Stimulated activated CD4-positive, alpha-beta T cell treated with anti-CD3 and anti-CD28 coated beads, Interleukin-4, amount 100 ng/mL, for 24 hours (primary cell): ENCODE results near the gene UFC1.

Source experiments
- DNase-seq: peaks from one replicate; pipeline ENCODE4 v3.0.0-alpha.2; 2020

The UFC1 gene

GRCh38 chr1:161172349-161172748 lies 18.6 kb downstream of the UFC1 start:
- DNase-seq: no peak

GRCh38 chr1:161172776-161173376 lies 19.1 kb downstream of the UFC1 start:
- no peak for DNase-seq

GRCh38 chr1:161173711-161174110 lies 19.9 kb downstream of the UFC1 start:
- no peak for DNase-seq

GRCh38 chr1:161174911-161175310 lies 21.1 kb downstream of the UFC1 start:
- DNase-seq: no peak

- no peak for DNase-seq
These were observed 22.1 kb downstream of the UFC1 start for GRCh38 chr1:161175771-161176453.

GRCh38 chr1:161176468-161177111 lies 22.8 kb downstream of the UFC1 start:
- DNase-seq: no peak

GRCh38 chr1:161177112-161177935 lies 23.5 kb downstream of the UFC1 start, which contains the start of gene B4GALT3:
TSS of gene B4GALT3 (minus strand) at chr1:161177507. CDS start at chr1:161176060, 1,447 bp downstream.
- DNase-seq: peak; percentile 95

GRCh38 chr1:161177936-161178244 lies 24.1 kb downstream of the UFC1 start:
- DNase-seq: no peak

GRCh38 chr1:161179698-161180097 lies 25.9 kb downstream of the UFC1 start:
- no peak for DNase-seq

- no peak for DNase-seq
These were observed 26.9 kb downstream of the UFC1 start for GRCh38 chr1:161180639-161181038.

GRCh38 chr1:161182214-161182613 lies 28.4 kb downstream of the UFC1 start:
- peak; percentile 76 for DNase-seq

GRCh38 chr1:161185282-161185682 lies 31.5 kb downstream of the UFC1 start:
- DNase-seq: peak; percentile 75

- no peak for DNase-seq
These were observed 32.0 kb downstream of the UFC1 start for GRCh38 chr1:161185732-161186311.

GRCh38 chr1:161187311-161187710 lies 33.5 kb downstream of the UFC1 start:
- DNase-seq: no peak

- no peak for DNase-seq
These were observed 34.6 kb downstream of the UFC1 start for GRCh38 chr1:161188381-161188780.

GRCh38 chr1:161189036-161189435 lies 35.3 kb downstream of the UFC1 start:
- no peak for DNase-seq

GRCh38 chr1:161190962-161191521 lies 37.3 kb downstream of the UFC1 start:
- DNase-seq: no peak

- DNase-seq: no peak
These were observed 38.2 kb downstream of the UFC1 start for GRCh38 chr1:161191971-161192370.

- peak; percentile 75 for DNase-seq
These were observed 39.0 kb downstream of the UFC1 start for GRCh38 chr1:161192476-161193465.

- no peak for DNase-seq
These were observed 39.9 kb downstream of the UFC1 start for GRCh38 chr1:161193561-161194235.

GRCh38 chr1:161195171-161195570 lies 41.4 kb downstream of the UFC1 start:
- DNase-seq: no peak
